ENCODE data around the gene GPR158.
"Not testable (repeated sequence)": the region's sequence is repeated elsewhere in the genome, so short reads cannot be mapped to it uniquely, and the experiment has no call there.

Gene GPR158

DNA sequence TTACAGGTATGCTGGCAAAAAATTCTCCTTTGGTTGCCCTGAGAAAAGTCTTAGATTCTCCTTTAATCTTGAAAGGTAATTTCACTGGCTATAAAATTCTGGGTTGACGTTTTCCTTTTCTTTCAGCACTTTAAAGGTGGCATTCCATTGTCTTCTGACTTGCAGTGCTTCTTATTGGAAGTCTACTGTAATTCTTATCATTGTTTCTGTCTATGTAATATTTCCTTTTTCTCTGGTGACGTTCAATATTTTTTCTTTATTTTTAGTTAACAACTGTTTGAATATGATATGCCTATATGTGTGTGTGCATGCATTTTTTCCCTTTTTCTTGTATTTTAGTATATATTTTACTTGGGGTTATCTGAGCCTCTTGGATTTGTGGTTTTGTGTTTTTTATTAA lies 111.0 kb downstream of the GPR158 start:
- Histone ChIP-seq H3K4me3 (ENCODE audit: low read length) (no peak overlapping the region), H3K27ac (ENCODE audit: low read depth, low read length) (no peak overlapping the region), H3K36me3 (ENCODE audit: control insufficient read depth, insufficient read depth, low read length) (no peaks in the 10 kb centered on the region), H3K27me3 (ENCODE audit: control insufficient read depth, insufficient read depth, low read length) (no peaks in the 10 kb centered on the region), H3K9ac (ENCODE audit: low read length) (no peak overlapping the region), H3K4me1 (ENCODE audit: control insufficient read depth, insufficient read depth, low read length) (no peaks in the 10 kb centered on the region)

- Histone ChIP-seq H3K27me3 (ENCODE audit: control insufficient read depth, insufficient read depth, low read length) (no peaks in the 10 kb centered on the region), H3K4me1 (ENCODE audit: control insufficient read depth, insufficient read depth, low read length) (no peaks in the 10 kb centered on the region), H3K27ac (ENCODE audit: low read depth, low read length) (no peak overlapping the region), H3K36me3 (ENCODE audit: control insufficient read depth, insufficient read depth, low read length) (no peaks in the 10 kb centered on the region), H3K9ac (ENCODE audit: low read length) (no peak overlapping the region), H3K4me3 (ENCODE audit: low read length) (no peak overlapping the region)
Measured at GRCh38 chr10:25288181-25288580, 113.4 kb downstream of the GPR158 start.

- Histone ChIP-seq H3K27me3 (ENCODE audit: control insufficient read depth, insufficient read depth, low read length) (no peaks in the 10 kb centered on the region), H3K4me1 (ENCODE audit: control insufficient read depth, insufficient read depth, low read length) (no peaks in the 10 kb centered on the region), H3K36me3 (ENCODE audit: control insufficient read depth, insufficient read depth, low read length) (no peaks in the 10 kb centered on the region), H3K9ac (ENCODE audit: low read length) (no peak overlapping the region), H3K4me3 (ENCODE audit: low read length) (no peak overlapping the region), H3K27ac (ENCODE audit: low read depth, low read length) (no peak overlapping the region)
Measured at GRCh38 chr10:25294032-25294926, 119.5 kb downstream of the GPR158 start.

GRCh38 chr10:25296324-25296723 lies 121.5 kb downstream of the GPR158 start:
- no peak overlapping the region for H3K4me3 ChIP-seq (ENCODE audit: low read length)
- no peaks in the 10 kb centered on the region for H3K36me3 ChIP-seq (ENCODE audit: control insufficient read depth, insufficient read depth, low read length)
- no peaks in the 10 kb centered on the region for H3K4me1 ChIP-seq (ENCODE audit: control insufficient read depth, insufficient read depth, low read length)
- H3K27ac ChIP-seq (ENCODE audit: low read depth, low read length): no peak overlapping the region
- no peaks in the 10 kb centered on the region for H3K27me3 ChIP-seq (ENCODE audit: control insufficient read depth, insufficient read depth, low read length)
- H3K9ac ChIP-seq (ENCODE audit: low read length): no peak overlapping the region

- Histone ChIP-seq H3K4me3 (ENCODE audit: low read length) (no peak overlapping the region), H3K27me3 (ENCODE audit: control insufficient read depth, insufficient read depth, low read length) (no peaks in the 10 kb centered on the region), H3K27ac (ENCODE audit: low read depth, low read length) (no peak overlapping the region), H3K4me1 (ENCODE audit: control insufficient read depth, insufficient read depth, low read length) (no peaks in the 10 kb centered on the region), H3K9ac (ENCODE audit: low read length) (no peak overlapping the region), H3K36me3 (ENCODE audit: control insufficient read depth, insufficient read depth, low read length) (no peaks in the 10 kb centered on the region)
Measured at GRCh38 chr10:25297466-25297865, 122.7 kb downstream of the GPR158 start.

GRCh38 chr10:25300073-25300472 lies 125.3 kb downstream of the GPR158 start:
- Histone ChIP-seq H3K27ac (ENCODE audit: low read depth, low read length) (no peak overlapping the region), H3K36me3 (ENCODE audit: control insufficient read depth, insufficient read depth, low read length) (no peaks in the 10 kb centered on the region), H3K4me3 (ENCODE audit: low read length) (no peak overlapping the region), H3K9ac (ENCODE audit: low read length) (no peak overlapping the region), H3K4me1 (ENCODE audit: control insufficient read depth, insufficient read depth, low read length) (no peaks in the 10 kb centered on the region), H3K27me3 (ENCODE audit: control insufficient read depth, insufficient read depth, low read length) (no peaks in the 10 kb centered on the region)

DNA sequence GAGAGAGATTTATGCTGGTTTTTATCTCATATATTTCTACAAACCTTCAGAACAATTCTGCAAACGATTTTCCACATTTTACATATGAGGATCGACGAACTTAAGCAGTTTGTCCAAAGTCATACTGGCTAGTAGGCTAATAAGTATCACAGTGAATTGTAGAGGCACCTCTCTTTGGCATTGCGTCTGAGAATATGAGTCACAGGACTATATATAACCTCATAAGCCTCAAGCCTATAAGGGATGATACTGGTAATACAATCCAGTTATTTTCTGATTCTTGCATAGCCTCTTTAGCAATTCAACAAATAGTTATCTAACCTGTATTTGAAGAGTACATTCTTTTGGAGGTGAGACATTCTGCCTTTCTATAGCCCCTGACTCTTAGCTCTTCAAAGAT lies 129.8 kb downstream of the GPR158 start:
- H3K4me1 ChIP-seq (ENCODE audit: control insufficient read depth, insufficient read depth, low read length): no peaks in the 10 kb centered on the region
- no peaks in the 10 kb centered on the region for H3K27me3 ChIP-seq (ENCODE audit: control insufficient read depth, insufficient read depth, low read length)
- no peak overlapping the region for H3K27ac ChIP-seq (ENCODE audit: low read depth, low read length)
- H3K4me3 ChIP-seq (ENCODE audit: low read length): no peak overlapping the region
- no peak overlapping the region for H3K9ac ChIP-seq (ENCODE audit: low read length)
- no peaks in the 10 kb centered on the region for H3K36me3 ChIP-seq (ENCODE audit: control insufficient read depth, insufficient read depth, low read length)

- Histone ChIP-seq H3K36me3 (ENCODE audit: control insufficient read depth, insufficient read depth, low read length) (no peaks in the 10 kb centered on the region), H3K4me3 (ENCODE audit: low read length) (no peak overlapping the region), H3K27ac (ENCODE audit: low read depth, low read length) (no peak overlapping the region), H3K27me3 (ENCODE audit: control insufficient read depth, insufficient read depth, low read length) (no peaks in the 10 kb centered on the region), H3K9ac (ENCODE audit: low read length) (no peak overlapping the region), H3K4me1 (ENCODE audit: control insufficient read depth, insufficient read depth, low read length) (no peaks in the 10 kb centered on the region)
Measured at GRCh38 chr10:25306386-25306785, 131.6 kb downstream of the GPR158 start.

GRCh38 chr10:25308278-25308677 lies 133.5 kb downstream of the GPR158 start:
- Histone ChIP-seq H3K27me3 (ENCODE audit: control insufficient read depth, insufficient read depth, low read length) (no peaks in the 10 kb centered on the region), H3K4me3 (ENCODE audit: low read length) (no peak overlapping the region), H3K4me1 (ENCODE audit: control insufficient read depth, insufficient read depth, low read length) (no peaks in the 10 kb centered on the region), H3K36me3 (ENCODE audit: control insufficient read depth, insufficient read depth, low read length) (no peaks in the 10 kb centered on the region), H3K9ac (ENCODE audit: low read length) (no peak overlapping the region), H3K27ac (ENCODE audit: low read depth, low read length) (no peak overlapping the region)

DNA sequence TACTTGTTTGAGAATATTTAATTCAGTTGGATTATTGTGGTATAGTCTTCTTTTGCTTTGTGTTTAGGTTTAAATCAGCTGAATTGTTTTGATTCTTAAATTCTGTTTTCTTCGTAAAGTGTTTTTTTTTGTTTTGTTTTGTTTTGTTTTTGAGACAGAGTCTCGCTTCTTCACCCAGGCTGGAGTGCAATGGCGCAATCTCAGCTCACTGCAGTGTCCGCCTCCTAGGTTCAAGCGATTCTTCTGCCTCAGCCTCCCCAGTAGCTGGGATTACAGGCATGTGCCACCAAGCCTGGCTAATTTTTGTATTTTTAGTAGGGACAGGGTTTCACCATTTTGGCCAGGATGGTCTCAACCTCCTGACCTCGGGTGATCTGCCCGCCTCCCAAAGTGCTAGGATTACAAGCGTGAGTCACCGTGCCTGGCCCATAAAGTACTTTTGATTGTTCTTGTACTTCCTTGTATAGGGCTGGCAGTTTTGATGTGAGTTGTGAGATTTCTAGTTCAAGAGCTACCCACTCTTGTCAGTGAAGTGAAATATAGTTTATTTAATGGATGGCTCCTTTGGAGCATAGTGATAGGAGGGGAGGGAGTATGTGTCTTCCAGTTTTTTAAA lies 142.9 kb downstream of the GPR158 start:
- H3K27ac ChIP-seq (ENCODE audit: low read depth, low read length); H3K36me3 ChIP-seq (ENCODE audit: control insufficient read depth, insufficient read depth, low read length); H3K9ac ChIP-seq (ENCODE audit: low read length); H3K27me3 ChIP-seq (ENCODE audit: control insufficient read depth, insufficient read depth, low read length); H3K4me1 ChIP-seq (ENCODE audit: control insufficient read depth, insufficient read depth, low read length); H3K4me3 ChIP-seq (ENCODE audit: low read length): not testable (repeated sequence)

GRCh38 chr10:25327273-25327672 lies 152.5 kb downstream of the GPR158 start:
- no peaks in the 10 kb centered on the region for H3K4me1 ChIP-seq (ENCODE audit: control insufficient read depth, insufficient read depth, low read length)
- H3K27ac ChIP-seq (ENCODE audit: low read depth, low read length): no peak overlapping the region
- no peaks in the 10 kb centered on the region for H3K27me3 ChIP-seq (ENCODE audit: control insufficient read depth, insufficient read depth, low read length)
- H3K9ac ChIP-seq (ENCODE audit: low read length): no peak overlapping the region
- H3K36me3 ChIP-seq (ENCODE audit: control insufficient read depth, insufficient read depth, low read length): no peaks in the 10 kb centered on the region
- no peak overlapping the region for H3K4me3 ChIP-seq (ENCODE audit: low read length)

DNA sequence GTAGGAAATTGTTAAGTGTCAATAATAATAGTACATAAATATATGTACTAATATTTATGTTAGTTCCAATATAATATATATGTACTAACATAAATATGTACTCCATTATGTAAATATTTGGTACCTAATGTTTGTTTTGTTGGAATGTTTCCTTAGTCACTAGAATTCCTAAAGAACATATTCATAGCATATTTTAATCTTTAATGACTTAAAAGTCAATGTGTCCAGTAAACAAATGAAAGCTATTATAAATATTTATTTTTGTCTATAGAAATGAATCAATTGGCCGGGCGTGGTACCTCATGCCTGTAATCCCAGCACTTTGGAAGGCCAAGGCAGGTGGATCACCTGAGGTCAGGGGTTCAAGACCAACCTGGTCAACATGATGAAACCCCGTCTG lies 153.6 kb downstream of the GPR158 start:
- H3K4me3 ChIP-seq (ENCODE audit: low read length): no peak overlapping the region
- H3K27ac ChIP-seq (ENCODE audit: low read depth, low read length): no peak overlapping the region
- no peaks in the 10 kb centered on the region for H3K27me3 ChIP-seq (ENCODE audit: control insufficient read depth, insufficient read depth, low read length)
- H3K36me3 ChIP-seq (ENCODE audit: control insufficient read depth, insufficient read depth, low read length): no peaks in the 10 kb centered on the region
- no peaks in the 10 kb centered on the region for H3K4me1 ChIP-seq (ENCODE audit: control insufficient read depth, insufficient read depth, low read length)
- H3K9ac ChIP-seq (ENCODE audit: low read length): no peak overlapping the region

DNA sequence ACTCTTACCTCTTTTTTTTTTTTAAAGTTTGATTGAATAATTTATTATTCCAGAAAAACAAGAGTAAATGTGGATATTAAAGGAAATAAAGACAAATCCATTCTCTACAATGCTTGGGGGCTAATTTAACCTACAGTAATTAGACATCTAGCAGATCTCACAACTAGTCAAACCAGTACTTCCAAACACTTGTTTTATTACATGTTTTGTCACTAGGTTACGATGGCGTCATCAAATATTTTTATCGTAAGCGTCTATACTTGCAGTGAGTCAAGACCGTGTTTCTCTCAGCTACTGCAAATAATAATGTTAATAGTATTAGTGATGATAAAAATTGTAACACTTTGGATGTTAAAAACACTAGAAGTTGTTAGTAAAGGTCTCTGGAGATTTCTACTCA lies 154.8 kb downstream of the GPR158 start:
- H3K36me3 ChIP-seq (ENCODE audit: control insufficient read depth, insufficient read depth, low read length); H3K27me3 ChIP-seq (ENCODE audit: control insufficient read depth, insufficient read depth, low read length); H3K4me1 ChIP-seq (ENCODE audit: control insufficient read depth, insufficient read depth, low read length); H3K27ac ChIP-seq (ENCODE audit: low read depth, low read length); H3K4me3 ChIP-seq (ENCODE audit: low read length); H3K9ac ChIP-seq (ENCODE audit: low read length): not testable (repeated sequence)

All from rectal smooth muscle tissue (tissue), 1 donor.